Measurements from ENCODE around the gene RND2. TPM values are rescaled to one million over a fixed set of nuclear protein-coding genes. Genes with fewer than 3 reads are reported as not detected.

RND2 gene
- total and polyA plus RNA-seq, 2 of the 13 experiments (the other 11 are each of a cell fraction or from before 2014, with no cell fraction given): 0.05 to 0.11 TPM

DNA sequence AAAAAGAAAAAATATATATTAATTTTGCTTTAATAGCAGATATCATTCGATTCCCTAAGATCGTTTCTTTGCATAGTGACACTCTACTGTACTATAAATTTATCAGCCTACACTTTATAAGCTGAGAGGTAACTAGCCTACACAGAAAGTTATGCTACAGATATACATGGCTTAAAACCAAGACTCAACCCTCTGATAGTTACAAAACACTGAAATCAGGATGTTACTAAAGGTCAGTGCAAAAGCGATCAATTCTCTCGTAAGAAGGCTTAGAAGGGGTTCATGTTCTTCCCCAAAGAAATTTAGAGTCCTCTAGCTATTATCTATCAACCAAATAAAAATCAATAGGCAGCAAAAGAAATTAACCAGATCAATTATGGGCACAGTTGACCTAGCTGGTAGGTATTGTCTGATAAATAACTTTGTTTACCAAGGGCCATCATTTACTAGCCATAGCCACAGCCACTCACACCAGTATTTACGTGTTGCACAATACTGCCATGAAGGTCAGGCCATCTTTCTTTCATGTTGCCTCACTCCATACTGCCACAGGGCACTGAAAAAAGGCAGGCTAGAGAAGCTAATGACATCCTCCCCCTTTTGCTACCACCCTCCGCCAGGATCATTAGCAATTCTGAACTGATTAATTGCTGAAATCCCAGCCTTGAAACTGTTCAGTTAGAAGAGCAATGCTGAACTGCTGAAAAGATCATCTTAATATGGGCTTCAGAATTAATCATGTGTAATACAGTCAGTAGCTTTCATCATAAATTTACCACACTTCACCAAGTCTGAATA, 43.7 kb downstream of the RND2 start (continued):
- TF ChIP-seq, protein P1, sequence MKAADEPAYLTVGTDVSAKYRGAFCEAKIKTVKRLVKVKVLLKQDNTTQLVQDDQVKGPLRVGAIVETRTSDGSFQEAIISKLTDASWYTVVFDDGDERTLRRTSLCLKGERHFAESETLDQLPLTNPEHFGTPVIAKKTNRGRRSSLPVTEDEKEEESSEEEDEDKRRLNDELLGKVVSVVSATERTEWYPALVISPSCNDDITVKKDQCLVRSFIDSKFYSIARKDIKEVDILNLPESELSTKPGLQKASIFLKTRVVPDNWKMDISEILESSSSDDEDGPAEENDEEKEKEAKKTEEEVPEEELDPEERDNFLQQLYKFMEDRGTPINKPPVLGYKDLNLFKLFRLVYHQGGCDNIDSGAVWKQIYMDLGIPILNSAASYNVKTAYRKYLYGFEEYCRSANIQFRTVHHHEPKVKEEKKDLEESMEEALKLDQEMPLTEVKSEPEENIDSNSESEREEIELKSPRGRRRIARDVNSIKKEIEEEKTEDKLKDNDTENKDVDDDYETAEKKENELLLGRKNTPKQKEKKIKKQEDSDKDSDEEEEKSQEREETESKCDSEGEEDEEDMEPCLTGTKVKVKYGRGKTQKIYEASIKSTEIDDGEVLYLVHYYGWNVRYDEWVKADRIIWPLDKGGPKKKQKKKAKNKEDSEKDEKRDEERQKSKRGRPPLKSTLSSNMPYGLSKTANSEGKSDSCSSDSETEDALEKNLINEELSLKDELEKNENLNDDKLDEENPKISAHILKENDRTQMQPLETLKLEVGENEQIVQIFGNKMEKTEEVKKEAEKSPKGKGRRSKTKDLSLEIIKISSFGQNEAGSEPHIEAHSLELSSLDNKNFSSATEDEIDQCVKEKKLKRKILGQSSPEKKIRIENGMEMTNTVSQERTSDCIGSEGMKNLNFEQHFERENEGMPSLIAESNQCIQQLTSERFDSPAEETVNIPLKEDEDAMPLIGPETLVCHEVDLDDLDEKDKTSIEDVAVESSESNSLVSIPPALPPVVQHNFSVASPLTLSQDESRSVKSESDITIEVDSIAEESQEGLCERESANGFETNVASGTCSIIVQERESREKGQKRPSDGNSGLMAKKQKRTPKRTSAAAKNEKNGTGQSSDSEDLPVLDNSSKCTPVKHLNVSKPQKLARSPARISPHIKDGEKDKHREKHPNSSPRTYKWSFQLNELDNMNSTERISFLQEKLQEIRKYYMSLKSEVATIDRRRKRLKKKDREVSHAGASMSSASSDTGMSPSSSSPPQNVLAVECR (CRISPR knock-in tag; IDR thresholded peaks at IDR 0.05; ENCODE audit: borderline replicate concordance): peak; percentile 83
- TF ChIP-seq SYNCRIP (IDR thresholded peaks at IDR 0.05; ENCODE audit: insufficient read depth, low read depth, low read length) (no peak), MTA3 (CRISPR knock-in tag; IDR thresholded peaks at IDR 0.05) (no peak), ZC3H4 (CRISPR knock-in tag; IDR thresholded peaks at IDR 0.05; ENCODE audit: borderline replicate concordance) (no peak), ZNF260 (CRISPR knock-in tag; IDR thresholded peaks at IDR 0.05; ENCODE audit: borderline replicate concordance, low read depth) (no peak), ZNF232 (CRISPR knock-in tag; IDR thresholded peaks at IDR 0.05; ENCODE audit: borderline replicate concordance) (no peak; the same call in 1 of the 2 replicates), KLF15 (CRISPR knock-in tag; IDR thresholded peaks at IDR 0.05; ENCODE audit: borderline replicate concordance) (no peak), FOSL2 (CRISPR knock-in tag; IDR thresholded peaks at IDR 0.05) (peak; percentile 86), KDM6A (CRISPR knock-in tag; IDR thresholded peaks at IDR 0.05; ENCODE audit: low read depth) (peak; percentile 96), PCBP1 (IDR thresholded peaks at IDR 0.05; ENCODE audit: borderline replicate concordance, low read depth, low read length) (no peak), MATR3 (CRISPR knock-in tag; IDR thresholded peaks at IDR 0.05) (no peak), ISX (CRISPR knock-in tag; conservative IDR thresholded peaks at IDR 0.05) (no peak), KDM1A (CRISPR knock-in tag; IDR thresholded peaks at IDR 0.05) (peak; percentile 89), ZSCAN29 (CRISPR knock-in tag; conservative IDR thresholded peaks at IDR 0.05) (no peak), SIN3A (IDR thresholded peaks at IDR 0.05; ENCODE audit: borderline replicate concordance, low read depth, low read length) (no peak), TAF15 (IDR thresholded peaks at IDR 0.05; ENCODE audit: low read depth, low read length, poor library complexity, severe bottlenecking) (no peak), HES4 (CRISPR knock-in tag; IDR thresholded peaks at IDR 0.05; ENCODE audit: borderline replicate concordance) (no peak)
- TF ChIP-seq, protein P2, sequence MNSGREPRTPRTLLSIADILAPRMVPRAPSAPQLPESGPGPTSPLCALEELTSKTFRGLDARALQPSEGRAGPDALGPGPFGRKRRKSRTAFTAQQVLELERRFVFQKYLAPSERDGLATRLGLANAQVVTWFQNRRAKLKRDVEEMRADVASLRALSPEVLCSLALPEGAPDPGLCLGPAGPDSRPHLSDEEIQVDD (CRISPR knock-in tag; IDR thresholded peaks at IDR 0.05; ENCODE audit: borderline replicate concordance): no peak
- TF ChIP-seq, protein P3, sequence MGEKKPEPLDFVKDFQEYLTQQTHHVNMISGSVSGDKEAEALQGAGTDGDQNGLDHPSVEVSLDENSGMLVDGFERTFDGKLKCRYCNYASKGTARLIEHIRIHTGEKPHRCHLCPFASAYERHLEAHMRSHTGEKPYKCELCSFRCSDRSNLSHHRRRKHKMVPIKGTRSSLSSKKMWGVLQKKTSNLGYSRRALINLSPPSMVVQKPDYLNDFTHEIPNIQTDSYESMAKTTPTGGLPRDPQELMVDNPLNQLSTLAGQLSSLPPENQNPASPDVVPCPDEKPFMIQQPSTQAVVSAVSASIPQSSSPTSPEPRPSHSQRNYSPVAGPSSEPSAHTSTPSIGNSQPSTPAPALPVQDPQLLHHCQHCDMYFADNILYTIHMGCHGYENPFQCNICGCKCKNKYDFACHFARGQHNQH (CRISPR knock-in tag; IDR thresholded peaks at IDR 0.05): peak; percentile 93
- TF ChIP-seq, protein P4, sequence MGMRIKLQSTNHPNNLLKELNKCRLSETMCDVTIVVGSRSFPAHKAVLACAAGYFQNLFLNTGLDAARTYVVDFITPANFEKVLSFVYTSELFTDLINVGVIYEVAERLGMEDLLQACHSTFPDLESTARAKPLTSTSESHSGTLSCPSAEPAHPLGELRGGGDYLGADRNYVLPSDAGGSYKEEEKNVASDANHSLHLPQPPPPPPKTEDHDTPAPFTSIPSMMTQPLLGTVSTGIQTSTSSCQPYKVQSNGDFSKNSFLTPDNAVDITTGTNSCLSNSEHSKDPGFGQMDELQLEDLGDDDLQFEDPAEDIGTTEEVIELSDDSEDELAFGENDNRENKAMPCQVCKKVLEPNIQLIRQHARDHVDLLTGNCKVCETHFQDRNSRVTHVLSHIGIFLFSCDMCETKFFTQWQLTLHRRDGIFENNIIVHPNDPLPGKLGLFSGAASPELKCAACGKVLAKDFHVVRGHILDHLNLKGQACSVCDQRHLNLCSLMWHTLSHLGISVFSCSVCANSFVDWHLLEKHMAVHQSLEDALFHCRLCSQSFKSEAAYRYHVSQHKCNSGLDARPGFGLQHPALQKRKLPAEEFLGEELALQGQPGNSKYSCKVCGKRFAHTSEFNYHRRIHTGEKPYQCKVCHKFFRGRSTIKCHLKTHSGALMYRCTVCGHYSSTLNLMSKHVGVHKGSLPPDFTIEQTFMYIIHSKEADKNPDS (CRISPR knock-in tag; IDR thresholded peaks at IDR 0.05): 0 out of 2 replicates have a peak, but pooled peaks have one; percentile 55
- TF ChIP-seq, protein P5, sequence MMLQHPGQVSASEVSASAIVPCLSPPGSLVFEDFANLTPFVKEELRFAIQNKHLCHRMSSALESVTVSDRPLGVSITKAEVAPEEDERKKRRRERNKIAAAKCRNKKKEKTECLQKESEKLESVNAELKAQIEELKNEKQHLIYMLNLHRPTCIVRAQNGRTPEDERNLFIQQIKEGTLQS (CRISPR knock-in tag; IDR thresholded peaks at IDR 0.05): peak; percentile 67

Data from HepG2 (cell line).